ENCODE results near the gene CRYBG3. TPM values are rescaled to one million over a fixed set of nuclear protein-coding genes. Genes with fewer than 3 reads are reported as not detected.
A peak's percentile ranks its signal among the peaks of the same experiment; 100 is the strongest.

Gene CRYBG3
- total RNA-seq, 1 donor: 20.3 TPM

GRCh38 chr3:97862582-97862981 is 40.8 kb downstream of the CRYBG3 start:
- H3K9me3 ChIP-seq (ENCODE audit: low read depth, low read length): no peaks in the 10 kb centered on the region
- H4K20me1 ChIP-seq (ENCODE audit: insufficient read depth, low read length): peaks cover 14% of the 10 kb centered on the region
- H3K27ac ChIP-seq (ENCODE audit: low read depth, low read length): no peak overlapping the region
- DNase-seq (ENCODE audit: insufficient read length, low spot score, missing footprints): no peak
- no peak for TF ChIP-seq CTCF (IDR thresholded peaks at IDR 0.05; ENCODE audit: extremely low read depth, low read depth, low read length)
- no peak overlapping the region for H2AFZ ChIP-seq (ENCODE audit: low read length)
- H3K36me3 ChIP-seq (ENCODE audit: insufficient read depth, low read length): no peaks in the 10 kb centered on the region
- H3K4me1 ChIP-seq (ENCODE audit: insufficient read depth, low read length): peaks cover 4% of the 10 kb centered on the region
- H3K4me2 ChIP-seq (ENCODE audit: insufficient read depth, low read length): no peak overlapping the region
- H3K27me3 ChIP-seq (ENCODE audit: insufficient read depth, low read length): no peaks in the 10 kb centered on the region
- H3K79me2 ChIP-seq (ENCODE audit: insufficient read depth, low read length): peaks cover 19% of the 10 kb centered on the region
- no peak overlapping the region for H3K4me3 ChIP-seq (ENCODE audit: insufficient read depth, low read length)

- TF ChIP-seq CTCF (IDR thresholded peaks at IDR 0.05; ENCODE audit: extremely low read depth, low read depth, low read length): no peak
- Histone ChIP-seq H3K79me2 (ENCODE audit: insufficient read depth, low read length) (peaks cover 19% of the 10 kb centered on the region), H3K9me3 (ENCODE audit: low read depth, low read length) (no peaks in the 10 kb centered on the region), H3K4me3 (ENCODE audit: insufficient read depth, low read length) (no peak overlapping the region), H2AFZ (ENCODE audit: low read length) (no peak overlapping the region), H3K27ac (ENCODE audit: low read depth, low read length) (no peak overlapping the region), H3K4me2 (ENCODE audit: insufficient read depth, low read length) (no peak overlapping the region), H3K36me3 (ENCODE audit: insufficient read depth, low read length) (no peaks in the 10 kb centered on the region), H4K20me1 (ENCODE audit: insufficient read depth, low read length) (peaks cover 14% of the 10 kb centered on the region), H3K27me3 (ENCODE audit: insufficient read depth, low read length) (no peaks in the 10 kb centered on the region), H3K4me1 (ENCODE audit: insufficient read depth, low read length) (peaks cover 4% of the 10 kb centered on the region)
- DNase-seq (ENCODE audit: insufficient read length, low spot score, missing footprints): peak; percentile 66
Measured at GRCh38 chr3:97863031-97863430, 41.2 kb downstream of the CRYBG3 start.

- no peak for DNase-seq (ENCODE audit: insufficient read length, low spot score, missing footprints)
- Histone ChIP-seq H3K79me2 (ENCODE audit: insufficient read depth, low read length) (peaks cover 18% of the 10 kb centered on the region), H2AFZ (ENCODE audit: low read length) (no peak overlapping the region), H3K27me3 (ENCODE audit: insufficient read depth, low read length) (no peaks in the 10 kb centered on the region), H3K4me2 (ENCODE audit: insufficient read depth, low read length) (no peak overlapping the region), H3K36me3 (ENCODE audit: insufficient read depth, low read length) (no peaks in the 10 kb centered on the region), H3K27ac (ENCODE audit: low read depth, low read length) (no peak overlapping the region), H3K9me3 (ENCODE audit: low read depth, low read length) (no peaks in the 10 kb centered on the region), H3K4me1 (ENCODE audit: insufficient read depth, low read length) (peaks cover 4% of the 10 kb centered on the region), H3K4me3 (ENCODE audit: insufficient read depth, low read length) (no peak overlapping the region), H4K20me1 (ENCODE audit: insufficient read depth, low read length) (peaks cover 14% of the 10 kb centered on the region)
- TF ChIP-seq CTCF (IDR thresholded peaks at IDR 0.05; ENCODE audit: extremely low read depth, low read depth, low read length): no peak
Measured at GRCh38 chr3:97863775-97864174, 42.0 kb downstream of the CRYBG3 start.

- Histone ChIP-seq H3K4me2 (ENCODE audit: insufficient read depth, low read length) (peak overlapping the region; percentile 78), H3K4me3 (ENCODE audit: insufficient read depth, low read length) (no peak overlapping the region), H3K4me1 (ENCODE audit: insufficient read depth, low read length) (peaks cover 23% of the 10 kb centered on the region), H4K20me1 (ENCODE audit: insufficient read depth, low read length) (no peaks in the 10 kb centered on the region), H3K27ac (ENCODE audit: low read depth, low read length) (peak overlapping the region; percentile 93), H3K27me3 (ENCODE audit: insufficient read depth, low read length) (no peaks in the 10 kb centered on the region), H3K79me2 (ENCODE audit: insufficient read depth, low read length) (peaks cover 8% of the 10 kb centered on the region), H2AFZ (ENCODE audit: low read length) (no peak overlapping the region), H3K36me3 (ENCODE audit: insufficient read depth, low read length) (no peaks in the 10 kb centered on the region), H3K9me3 (ENCODE audit: low read depth, low read length) (no peaks in the 10 kb centered on the region)
- no peak for DNase-seq (ENCODE audit: insufficient read length, low spot score, missing footprints)
- TF ChIP-seq CTCF (IDR thresholded peaks at IDR 0.05; ENCODE audit: extremely low read depth, low read depth, low read length): no peak
Measured at GRCh38 chr3:97871186-97871585, 49.4 kb downstream of the CRYBG3 start.

Data from osteoblast (primary cell).